Measurements from ENCODE around the gene ARHGAP21.
"Not testable (repeated sequence)": the region's sequence is repeated elsewhere in the genome, so short reads cannot be mapped to it uniquely, and the experiment has no call there.

Gene ARHGAP21

DNA sequence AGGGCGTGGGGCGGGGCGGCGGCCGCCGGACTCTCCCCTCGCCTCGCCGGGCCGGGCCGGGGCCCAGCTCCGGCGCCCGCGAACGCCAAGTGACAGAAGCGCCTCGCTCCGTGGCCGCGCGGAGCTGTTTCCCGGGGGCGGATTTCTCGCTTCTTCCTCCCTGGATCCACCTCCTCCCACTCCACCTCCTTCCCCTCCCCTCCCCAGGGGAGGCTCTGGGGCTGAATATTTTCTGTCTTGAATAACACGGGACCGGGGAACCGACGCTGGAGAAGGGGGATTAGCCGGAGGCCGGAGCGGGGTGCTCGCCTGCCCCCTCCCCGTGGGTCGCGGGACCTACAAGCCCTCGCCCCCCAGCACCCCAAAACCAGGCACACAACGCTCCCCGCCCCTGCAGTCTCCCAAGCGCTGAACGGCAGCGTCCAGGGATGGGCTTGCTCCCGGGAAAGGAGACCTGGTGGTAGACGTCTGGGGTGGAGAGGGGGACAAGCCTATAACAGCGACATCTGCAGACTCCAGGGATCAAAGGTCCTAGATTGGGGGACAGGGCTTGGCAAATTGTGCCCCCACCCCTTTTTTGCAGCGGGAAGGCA, at the start of gene ARHGAP21:
Gene ARHGAP21 (minus strand): TSS at position 100 of the 593 bp plus-strand sequence. CDS start 1,988 bp downstream, outside the sequence.
- DNase-seq (ENCODE audit: low read depth in 2 of 2) = peak; percentile 65 to 71

DNA sequence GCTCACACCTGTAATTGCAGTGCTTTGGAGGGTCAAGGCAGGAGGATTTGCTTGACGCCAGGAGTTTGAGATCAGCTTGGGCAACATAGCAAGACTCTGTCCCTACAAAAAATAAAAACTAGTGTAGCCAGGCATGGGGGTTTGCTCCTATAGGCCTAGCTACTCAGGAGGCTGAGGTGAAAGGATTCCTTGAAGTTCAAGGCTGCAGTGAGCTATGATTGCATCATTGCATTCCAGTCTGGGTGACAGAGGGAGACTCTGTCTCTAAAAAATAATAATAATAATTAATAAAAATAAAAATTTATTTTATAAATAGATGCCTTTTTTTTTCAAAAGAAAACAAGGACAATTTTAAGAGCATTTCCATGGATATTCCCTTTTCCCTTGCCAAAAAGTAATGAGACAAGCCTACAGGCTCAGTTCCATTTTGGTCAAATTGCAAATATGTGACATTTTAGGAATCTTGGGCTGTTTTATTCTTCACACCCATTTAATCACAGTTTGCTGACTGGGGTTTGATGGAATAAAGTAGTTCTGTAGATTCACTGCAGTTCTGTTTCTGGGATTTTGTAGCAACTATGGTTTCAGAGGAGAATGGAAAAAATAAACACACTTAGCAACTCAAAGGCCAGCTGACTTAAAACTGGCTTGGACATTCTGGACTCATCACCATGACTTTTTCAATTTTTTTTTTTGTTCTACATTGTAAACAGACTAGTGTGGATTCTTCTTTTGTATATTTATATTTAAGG, 48.4 kb upstream of the ARHGAP21 start:
- no peak for DNase-seq (ENCODE audit: low read depth in 2 of 2)

DNA sequence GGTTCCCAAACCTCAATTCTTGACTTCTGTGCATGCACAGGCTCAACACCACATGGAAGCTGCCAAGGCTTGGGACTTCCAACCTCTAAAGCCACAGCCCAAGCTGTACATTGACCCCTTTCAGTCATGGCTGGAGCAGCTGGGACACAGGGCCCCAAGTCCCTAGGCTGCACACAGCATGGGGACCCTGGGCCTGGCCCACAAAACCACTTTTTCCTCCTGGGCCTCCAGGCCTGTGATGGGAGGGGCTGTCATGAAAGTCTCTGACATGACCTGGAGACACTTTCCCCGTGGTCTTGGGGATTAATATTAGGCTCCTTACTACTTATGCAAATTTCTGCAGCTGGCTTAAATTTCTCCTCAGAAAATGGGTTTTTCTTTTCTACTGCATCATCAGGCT, 41.3 kb upstream of the ARHGAP21 start:
- DNase-seq (ENCODE audit: low read depth in 2 of 2) = not testable (repeated sequence)

DNA sequence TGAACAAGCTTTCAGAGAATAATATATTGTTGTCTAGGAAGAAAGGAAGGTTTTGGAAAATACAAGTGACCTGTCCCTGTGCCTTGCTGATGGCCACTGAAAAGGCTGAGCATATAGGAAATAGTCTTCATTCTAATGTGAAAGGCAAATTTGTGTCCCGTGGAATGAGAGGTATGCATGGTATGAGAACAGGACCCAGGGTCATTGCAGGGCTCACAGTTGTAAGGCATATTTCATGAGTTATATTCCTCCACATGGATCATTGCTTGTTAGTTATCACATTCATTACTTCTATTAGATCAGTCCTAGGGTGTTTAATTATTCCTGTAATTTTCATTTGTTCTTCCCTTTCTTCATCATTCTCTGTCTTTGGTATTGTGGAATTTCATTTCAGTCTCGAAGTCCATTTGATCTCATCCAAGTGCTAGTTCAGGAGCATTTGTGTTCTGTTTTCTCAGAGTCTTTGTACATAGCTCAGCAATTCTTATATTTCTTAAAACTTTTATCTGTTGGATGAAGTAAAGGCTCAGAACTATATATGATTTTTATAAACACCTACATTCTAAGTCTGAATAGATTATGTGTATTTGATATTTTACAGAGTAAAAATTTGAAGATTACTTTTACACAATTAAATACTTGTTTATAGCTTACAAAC, 39.4 kb upstream of the ARHGAP21 start:
- DNase-seq (ENCODE audit: low read depth in 2 of 2) = peak; percentile 38 to 44

DNA sequence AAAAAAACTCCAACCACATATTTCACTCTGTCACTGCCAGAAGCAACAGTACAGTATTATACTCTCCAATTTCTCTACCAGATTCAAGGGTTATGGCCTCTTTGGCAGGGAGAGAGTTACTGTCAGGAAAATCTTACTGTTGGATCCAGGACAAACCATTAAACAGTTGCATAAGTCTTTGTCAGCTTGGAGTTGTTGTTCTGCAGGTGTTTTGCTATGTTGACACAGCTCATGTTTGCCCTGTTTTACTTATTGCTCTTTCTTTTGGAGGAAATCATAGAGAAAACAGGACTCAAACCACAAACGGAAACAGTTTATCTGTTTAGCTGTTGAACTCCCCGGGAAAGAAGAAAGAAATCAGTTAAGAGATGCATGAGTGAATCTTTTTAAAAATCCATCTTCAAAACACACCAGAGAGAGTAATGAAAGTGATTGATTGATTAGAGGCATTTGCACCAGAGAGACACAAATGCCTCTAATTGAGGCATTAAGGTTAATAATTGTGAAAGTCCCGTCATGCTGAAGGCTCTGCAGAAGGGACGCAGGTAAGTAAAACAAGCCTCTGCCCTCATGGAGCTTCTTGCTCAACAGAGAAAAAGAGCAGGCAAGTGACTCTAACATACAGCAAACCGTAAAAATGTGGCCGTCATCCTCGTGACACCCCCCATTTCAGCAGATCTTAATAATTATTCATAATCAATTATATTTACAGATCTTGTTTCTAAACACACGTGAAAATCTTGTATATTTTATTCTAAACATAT, 38.7 kb upstream of the ARHGAP21 start:
- no peak for DNase-seq (ENCODE audit: low read depth in 2 of 2)

DNA sequence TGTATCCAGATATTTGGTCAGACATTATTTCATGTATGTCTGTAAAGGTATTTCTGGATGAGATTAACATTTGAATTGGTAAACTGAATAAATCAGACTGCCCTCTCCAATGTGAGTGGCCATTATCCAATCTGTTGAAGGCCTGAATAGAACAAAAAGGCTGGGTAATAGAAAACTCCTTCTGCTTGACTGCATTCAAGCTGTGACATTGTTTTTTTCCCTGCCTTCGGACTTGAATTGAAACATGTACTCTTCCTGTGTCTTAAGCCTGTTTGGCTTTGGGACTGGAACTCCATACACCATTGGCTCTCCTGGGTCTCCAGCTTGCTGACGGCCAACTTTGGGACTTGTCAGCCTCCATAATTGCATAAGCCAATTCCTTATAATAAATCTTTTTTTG, 36.0 kb upstream of the ARHGAP21 start:
- no peak for DNase-seq (ENCODE audit: low read depth in 2 of 2)

DNA sequence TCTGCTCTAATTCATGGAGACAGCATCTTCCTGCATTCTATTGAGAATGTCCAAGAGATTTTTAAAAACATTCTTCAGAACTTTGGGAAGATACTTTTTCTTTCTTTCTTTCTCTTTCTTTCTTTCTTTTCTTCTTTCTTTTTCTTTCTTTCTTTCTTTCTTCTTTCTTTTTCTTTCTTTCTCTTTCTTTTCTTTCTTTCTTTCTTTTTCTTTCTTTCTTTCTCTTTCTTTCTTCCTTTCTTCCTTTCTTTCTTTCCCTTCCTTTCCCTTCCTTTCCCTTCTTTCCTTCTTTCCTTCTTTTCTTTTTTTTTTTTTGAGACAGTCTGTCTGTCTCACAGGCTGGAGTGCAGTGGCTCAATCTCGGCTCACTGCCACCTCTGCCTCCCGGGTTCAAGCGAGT, 34.6 kb upstream of the ARHGAP21 start:
- not testable (repeated sequence) for DNase-seq (ENCODE audit: low read depth in 2 of 2)

DNA sequence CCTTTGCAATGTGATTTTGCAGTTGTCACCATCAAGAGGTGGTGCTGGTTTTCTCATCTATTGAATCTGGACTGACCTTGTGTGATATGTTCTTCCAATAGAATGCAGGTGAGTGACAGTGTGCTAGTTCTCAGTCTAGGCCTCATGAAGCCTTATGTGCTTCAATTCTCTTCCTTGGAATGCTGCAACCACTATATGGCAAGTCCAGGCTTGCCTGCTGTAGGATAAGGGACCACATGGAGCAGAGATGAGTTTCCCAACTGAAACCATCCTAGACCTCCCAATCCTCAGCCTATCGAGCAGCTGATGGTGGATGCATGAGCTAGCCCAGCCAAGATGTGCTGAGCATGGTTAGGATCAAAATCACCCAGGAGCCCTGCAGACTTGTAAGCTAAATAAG, 32.6 kb upstream of the ARHGAP21 start:
- no peak for DNase-seq (ENCODE audit: low read depth in 2 of 2)

DNA sequence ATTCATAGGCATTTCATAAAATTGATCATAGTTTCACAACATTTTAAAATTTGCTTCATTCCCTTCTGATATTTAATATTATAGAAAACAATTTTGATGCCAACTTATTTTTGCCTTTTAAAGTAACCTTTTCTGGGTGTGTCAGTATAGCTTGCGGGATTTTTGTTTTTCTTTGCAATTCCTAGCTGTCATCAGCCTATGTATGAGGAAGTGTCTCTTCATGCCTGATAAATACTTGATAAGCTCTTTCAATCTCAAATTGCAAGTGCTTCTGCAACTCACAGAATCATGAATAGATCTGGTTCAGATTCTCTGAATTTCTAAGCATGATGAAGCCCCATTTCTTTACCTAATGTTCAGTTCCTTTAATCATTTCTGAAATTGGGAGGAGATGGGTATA, 28.0 kb upstream of the ARHGAP21 start:
- no peak for DNase-seq (ENCODE audit: low read depth in 2 of 2)

DNA sequence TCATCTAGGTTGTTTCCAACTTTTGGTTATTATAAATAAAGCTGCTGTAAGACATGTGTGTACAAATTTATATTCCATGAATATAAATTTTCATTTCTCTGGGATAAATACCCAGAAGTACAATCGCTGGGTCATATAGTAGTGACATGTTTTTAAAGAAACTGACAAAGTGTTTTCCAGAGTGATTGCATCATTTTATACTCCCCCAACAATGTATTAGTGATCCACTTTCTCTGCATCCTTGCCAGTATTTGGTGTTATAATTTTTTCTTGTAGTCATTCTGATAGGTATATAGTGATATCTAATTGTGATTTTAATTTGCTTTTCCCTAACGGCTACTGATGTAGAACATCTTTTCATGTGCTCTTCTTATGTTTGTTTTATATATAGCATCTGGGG, 27.0 kb upstream of the ARHGAP21 start:
- no peak for DNase-seq (ENCODE audit: low read depth in 2 of 2)

DNA sequence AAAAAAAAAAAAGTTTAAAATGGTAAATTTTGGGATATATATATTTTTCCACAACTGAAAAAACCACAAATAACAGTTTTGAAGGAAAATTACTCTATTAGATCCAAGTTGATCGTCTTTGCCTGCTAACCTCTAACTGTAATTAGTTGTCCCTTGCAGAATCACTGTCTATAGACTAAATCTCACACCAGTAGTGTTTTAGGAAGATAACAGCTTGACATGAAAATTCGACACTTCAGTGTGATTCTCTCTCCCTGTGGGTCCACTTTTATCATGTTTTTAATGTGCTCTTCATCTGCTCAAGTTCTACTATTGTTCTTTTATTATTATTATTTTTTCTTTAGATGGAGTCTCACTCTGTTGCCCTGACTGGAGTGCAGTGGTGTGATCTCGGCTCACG, 24.5 kb upstream of the ARHGAP21 start:
- DNase-seq (ENCODE audit: low read depth in 2 of 2) = no peak

DNA sequence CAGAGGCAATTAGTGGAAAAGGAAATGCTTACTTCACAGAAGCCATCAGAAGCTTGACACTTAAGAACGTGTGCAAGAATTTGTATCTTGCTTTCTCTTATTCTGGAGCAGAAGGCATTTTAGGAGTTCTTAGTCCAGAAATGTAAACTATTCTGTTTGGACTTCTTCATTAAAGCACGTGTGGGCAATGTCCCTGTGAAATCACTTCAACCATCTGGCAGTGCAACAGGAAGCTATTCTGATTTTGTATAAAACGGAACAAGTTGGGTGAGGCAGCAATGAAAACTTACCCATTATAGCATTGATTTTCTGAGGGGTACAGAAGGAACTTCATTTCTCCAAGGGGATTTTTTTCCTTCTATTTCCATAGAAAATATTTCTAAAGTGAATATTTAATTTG, 21.3 kb upstream of the ARHGAP21 start:
- no peak for DNase-seq (ENCODE audit: low read depth in 2 of 2)

DNA sequence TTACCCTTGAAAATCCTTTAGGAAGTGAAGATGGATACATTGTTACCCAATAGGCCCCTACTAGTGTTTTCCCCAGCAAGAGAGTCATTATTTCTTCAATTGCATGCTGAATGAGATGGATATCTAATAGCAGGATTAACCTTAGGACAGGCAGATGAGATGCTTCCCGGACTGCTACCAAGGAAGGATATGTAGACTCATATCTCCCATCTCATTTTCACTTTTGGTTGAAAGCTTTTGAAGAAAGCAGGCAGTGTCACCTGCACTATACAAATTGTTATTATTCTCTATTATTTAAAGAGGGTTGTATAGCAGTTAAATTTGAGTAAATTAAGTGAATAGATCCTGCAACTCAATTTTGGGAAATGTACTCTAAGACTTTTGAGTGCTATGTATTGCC, 17.0 kb upstream of the ARHGAP21 start:
- DNase-seq (ENCODE audit: low read depth in 2 of 2) = no peak

DNA sequence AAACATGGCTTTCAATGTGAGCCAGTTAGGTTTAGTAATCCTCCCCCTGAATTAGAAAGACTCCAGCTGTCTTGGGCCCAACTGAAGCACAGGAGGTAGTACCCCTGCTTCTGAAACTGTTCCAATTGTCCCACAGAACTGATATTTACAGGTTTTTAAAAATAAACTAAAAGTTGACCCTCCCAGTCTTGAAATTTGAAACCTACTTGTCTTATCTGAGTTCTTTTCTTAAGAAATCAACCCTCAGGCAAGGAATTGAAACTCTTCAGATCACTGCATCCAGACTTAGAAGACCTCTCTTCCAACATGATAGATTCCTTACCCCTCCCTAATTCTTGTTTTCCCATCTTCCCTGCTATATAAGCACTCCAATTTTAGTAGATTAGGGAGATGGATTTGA, 13.3 kb upstream of the ARHGAP21 start:
- DNase-seq (ENCODE audit: low read depth in 2 of 2) = no peak

DNA sequence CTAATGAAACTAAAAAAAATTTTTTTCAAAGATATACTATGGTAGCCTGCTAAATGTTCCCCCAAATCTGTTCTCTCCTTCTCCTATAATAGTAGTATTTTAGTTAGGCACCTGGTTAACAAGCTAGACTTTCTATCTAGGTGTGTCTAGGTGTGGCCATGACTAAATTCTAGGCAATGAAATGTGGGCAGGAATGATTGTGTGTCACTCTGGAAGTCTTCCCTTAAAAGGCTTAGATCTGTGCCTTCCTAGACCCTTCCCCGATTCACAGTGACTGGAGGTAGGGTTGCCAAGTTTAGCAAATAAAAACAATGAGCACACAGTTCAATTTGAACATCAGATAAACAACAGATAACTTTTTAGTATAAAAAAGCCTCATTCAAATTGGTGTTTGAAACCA, 8.3 kb upstream of the ARHGAP21 start:
- DNase-seq (ENCODE audit: low read depth in 2 of 2) = no peak

DNA sequence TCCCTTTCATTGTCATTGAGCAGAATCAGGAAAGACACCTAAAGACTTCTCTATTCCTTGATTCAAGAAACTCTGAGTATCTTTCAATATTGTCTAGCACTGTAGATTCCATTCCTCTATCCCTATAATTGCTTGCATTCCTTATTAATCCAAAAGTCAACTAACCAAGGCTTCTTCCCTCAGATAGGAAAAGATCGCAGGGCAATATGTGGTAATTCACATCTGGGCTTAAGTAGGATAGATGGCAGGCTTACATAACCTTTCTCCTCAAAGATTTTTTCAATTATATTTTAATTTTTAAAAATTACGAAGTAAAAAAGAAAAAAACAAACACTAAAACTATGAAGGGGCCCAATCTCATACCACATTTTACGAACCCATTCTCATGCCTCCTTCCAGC, 7.1 kb upstream of the ARHGAP21 start:
- no peak for DNase-seq (ENCODE audit: low read depth in 2 of 2)

DNA sequence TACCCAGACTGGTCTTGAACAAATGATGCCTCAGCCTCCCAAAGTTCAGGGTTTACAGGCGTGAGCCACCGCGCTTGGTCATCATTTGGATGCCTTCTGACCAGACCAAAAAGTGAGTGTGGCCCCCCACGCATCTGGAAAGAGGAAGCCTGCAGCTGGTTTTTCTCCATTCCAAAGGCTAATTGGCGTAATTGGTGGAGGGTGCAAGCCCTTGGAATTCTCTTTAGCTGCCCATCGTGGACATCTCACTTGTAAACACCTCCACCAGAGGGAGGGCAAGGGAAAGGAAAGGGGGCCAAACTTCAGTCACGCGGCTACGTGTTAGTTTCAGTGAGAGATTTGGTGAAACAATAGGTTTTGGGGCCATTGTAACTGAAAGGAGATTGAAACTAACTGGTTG, 4.1 kb upstream of the ARHGAP21 start:
- DNase-seq (ENCODE audit: low read depth in 2 of 2) = no peak

DNA sequence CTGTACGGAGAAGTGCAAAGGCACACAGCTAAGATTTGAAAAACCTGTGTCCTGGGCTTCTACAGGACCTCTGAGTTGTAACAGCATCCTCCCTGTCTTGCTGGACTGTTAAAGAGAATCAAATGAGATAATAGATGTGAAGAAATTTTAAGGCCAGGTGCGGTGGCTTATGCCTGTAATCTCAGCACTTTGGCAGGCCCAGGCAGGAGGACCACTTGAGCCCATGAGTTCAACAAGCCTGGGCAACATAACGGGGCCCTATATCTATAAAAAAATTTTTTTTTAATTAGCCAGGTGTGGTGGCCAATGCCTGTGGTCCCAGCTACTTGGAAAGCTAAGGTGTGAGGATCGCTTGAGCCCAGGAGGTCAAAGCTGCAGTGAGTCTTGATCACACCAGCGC, 2.9 kb upstream of the ARHGAP21 start:
- DNase-seq (ENCODE audit: low read depth in 2 of 2) = no peak

DNA sequence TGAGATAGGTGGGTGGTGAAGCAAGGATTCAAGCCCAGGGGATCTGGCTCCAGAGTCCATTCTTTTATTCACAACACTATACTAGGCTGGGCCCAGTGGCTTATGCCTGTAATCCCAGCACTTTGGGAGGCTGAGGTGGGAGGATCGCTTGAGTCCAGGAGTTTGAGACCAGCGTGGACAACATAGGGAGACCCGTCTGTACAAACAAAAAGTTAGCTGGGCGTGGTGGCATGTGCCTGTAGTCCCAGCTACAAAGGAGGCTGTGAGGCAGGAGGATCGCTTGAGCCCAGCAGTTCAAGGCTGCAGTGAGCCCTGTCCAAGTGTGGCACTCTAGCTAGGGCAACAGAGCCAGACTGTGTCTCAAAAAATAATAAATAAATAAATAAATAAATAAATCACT, 2.3 kb upstream of the ARHGAP21 start:
- not testable (repeated sequence) for DNase-seq (ENCODE audit: low read depth in 2 of 2)

DNA sequence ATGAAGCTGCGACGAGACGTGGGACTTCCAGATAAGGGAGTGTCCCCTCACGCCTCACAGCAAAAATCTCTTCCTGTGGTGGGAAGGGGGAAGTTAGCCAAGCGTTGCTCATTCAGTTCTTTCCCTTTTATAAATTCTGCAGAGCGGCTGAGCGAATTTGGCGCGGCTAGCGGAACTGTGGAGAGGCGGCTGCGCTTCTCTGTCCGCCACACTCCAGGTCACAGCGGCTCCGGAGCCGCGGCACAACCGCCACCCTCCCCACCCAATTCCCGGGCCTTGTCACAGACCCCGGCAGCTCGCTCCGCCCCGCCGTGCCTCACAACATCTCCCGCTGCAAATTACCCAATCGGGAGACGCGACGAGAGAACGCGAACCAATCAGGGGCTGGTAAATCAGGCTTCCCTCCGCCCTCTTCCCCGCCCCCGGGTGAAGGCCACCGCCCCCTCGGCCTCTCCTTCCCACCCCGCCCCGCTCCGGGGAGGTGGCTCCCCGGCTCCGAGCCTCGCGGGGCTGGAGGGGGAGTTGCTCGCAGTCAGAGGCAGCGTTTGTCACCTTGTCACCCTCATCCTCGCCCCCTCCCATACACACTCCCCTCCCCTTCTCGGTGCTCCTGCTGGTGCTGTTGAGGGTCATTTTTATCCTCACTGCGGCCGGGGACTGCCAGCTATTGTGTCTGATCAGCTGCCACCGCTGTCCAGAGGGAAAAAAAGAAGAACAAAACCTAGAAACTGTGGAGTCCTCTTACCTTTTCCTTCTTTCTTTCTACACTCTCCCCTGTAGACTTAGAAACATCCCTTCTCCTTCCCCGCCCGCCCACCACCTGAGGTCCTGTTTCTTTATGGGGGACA, 918 bp upstream of the ARHGAP21 start:
- DNase-seq (ENCODE audit: low read depth in 2 of 2) = peak; percentile 93

DNA sequence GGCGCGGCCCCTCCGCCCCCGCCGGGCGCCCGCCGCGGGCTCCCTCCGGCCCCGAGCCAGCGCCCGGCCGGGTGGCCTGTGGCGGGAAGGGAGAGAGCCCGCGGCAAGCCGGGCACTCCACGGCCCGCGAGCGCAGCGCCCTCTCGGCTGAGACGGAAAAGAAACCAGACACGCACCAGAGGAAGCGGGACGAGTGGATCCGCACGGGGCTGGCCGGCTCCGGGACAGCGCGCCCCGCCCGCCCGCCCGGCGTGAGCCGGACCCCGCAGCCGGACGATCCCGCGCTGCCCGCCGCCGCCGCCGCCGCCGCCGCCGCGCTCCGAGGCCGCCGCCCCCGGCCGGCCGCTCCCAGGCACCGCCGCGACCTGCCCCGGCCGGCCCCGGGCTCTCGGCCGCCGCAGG, 300 bp downstream of the ARHGAP21 start:
- DNase-seq (ENCODE audit: low read depth in 2 of 2) = no peak

Data from fibroblast of skin of left quadriceps (primary cell).